ENCODE measurements around the gene DRG2. TPM values are rescaled to one million over a fixed set of nuclear protein-coding genes. Genes with fewer than 3 reads are reported as not detected.

DRG2 gene
- total and polyA plus RNA-seq, 7 donors: 25.0 to 37.3 (median 33.2) TPM

DNA sequence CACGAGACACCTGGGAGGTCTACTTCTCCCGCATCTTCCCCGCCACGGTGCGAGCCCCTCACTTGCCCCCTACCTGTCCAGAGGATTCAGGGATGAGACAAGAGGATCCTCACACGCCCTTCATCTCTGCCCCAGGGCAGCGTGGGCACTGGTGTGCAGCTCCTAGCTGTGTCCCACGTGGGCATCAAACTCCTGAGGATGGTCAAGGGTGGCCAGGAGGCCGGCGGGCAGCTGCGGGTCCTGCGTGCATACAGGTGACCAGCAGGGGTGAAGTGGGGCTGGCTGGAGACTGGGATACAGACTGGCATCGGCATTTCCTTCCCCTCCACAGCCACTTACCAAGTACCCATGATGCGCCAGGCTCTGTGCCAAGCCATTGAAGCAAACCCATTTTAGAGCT, 67.4 kb downstream of the DRG2 start:
- Histone ChIP-seq H3K36me3 (no peaks in the 10 kb centered on the region), H3K27me3 (no peaks in the 10 kb centered on the region), H3K4me1 (peaks cover 0 to 23% (median 12%) of the 10 kb centered on the region in 4 donors), H3K9me3 (no peaks in the 10 kb centered on the region), H3K4me3 (no peak overlapping the region), H3K27ac (no peak overlapping the region)
- 90 to 95% methylated on average over 14 of the region's 14 CpGs for WGBS, 2 donors
- intact Hi-C loops (cut with DNase I): no loop called here
- TF ChIP-seq, protein P1, sequence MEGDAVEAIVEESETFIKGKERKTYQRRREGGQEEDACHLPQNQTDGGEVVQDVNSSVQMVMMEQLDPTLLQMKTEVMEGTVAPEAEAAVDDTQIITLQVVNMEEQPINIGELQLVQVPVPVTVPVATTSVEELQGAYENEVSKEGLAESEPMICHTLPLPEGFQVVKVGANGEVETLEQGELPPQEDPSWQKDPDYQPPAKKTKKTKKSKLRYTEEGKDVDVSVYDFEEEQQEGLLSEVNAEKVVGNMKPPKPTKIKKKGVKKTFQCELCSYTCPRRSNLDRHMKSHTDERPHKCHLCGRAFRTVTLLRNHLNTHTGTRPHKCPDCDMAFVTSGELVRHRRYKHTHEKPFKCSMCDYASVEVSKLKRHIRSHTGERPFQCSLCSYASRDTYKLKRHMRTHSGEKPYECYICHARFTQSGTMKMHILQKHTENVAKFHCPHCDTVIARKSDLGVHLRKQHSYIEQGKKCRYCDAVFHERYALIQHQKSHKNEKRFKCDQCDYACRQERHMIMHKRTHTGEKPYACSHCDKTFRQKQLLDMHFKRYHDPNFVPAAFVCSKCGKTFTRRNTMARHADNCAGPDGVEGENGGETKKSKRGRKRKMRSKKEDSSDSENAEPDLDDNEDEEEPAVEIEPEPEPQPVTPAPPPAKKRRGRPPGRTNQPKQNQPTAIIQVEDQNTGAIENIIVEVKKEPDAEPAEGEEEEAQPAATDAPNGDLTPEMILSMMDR (IDR thresholded peaks at IDR 0.05): no peak
- no peak for TF ChIP-seq POLR2AphosphoS5 (IDR thresholded peaks at IDR 0.05)
- no peak for DNase-seq

DNA sequence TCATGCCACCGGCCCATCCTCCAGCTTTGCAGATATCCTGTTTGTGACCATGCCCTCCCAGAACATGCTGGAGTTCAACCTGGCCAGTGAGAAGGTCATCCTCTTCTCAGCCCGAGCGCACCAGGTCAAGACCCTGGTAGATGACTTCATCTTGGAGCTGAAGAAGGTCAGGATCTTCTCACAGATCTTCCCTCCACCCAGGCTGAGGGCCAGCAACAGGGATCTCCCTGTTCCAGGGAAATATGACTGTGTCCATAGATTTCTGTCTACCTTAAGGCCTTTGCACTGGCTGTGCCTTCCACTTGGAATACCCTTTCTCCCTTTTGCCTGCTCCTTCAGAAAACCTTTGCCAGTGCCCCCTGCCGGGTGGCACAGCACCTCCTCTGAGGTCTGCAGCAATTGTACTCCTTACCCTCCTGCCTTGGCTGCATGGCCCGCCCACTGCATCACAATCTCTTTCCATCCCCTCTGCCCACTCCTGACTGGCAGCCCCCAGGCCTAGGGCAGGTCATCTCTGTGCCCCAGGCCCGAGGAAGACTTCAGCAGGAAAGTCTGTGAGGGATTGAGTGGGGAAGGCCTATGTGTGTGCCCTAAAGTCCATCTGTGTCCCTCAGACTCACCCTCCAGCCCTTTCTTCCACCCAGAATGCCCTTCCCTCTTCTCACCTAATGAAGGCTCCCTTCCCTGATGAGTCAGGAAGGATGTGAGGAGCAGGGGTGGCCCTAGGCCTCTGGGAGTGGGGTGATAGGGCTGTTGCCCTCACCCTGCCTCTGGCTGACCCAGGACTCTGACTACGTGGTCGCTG, 68.6 kb downstream of the DRG2 start:
- Histone ChIP-seq H3K27ac (peak overlapping the region in 1 of 4 donors; percentile 27), H3K27me3 (no peaks in the 10 kb centered on the region), H3K36me3 (no peaks in the 10 kb centered on the region), H3K4me1 (peaks cover 0 to 23% (median 12%) of the 10 kb centered on the region in 4 donors), H3K9me3 (no peaks in the 10 kb centered on the region), H3K4me3 (no peak overlapping the region)
- TF ChIP-seq POLR2A (IDR thresholded peaks at IDR 0.05): no peak
- no peak for TF ChIP-seq EP300 (IDR thresholded peaks at IDR 0.05)
- TF ChIP-seq, protein P1 (IDR thresholded peaks at IDR 0.05): no peak
- TF ChIP-seq POLR2AphosphoS5 (IDR thresholded peaks at IDR 0.05): no peak
- 79 to 81% methylated on average over 8 of the region's 8 CpGs for WGBS, 2 donors
- intact Hi-C loops (cut with DNase I): no loop called here
- no peak for DNase-seq

DNA sequence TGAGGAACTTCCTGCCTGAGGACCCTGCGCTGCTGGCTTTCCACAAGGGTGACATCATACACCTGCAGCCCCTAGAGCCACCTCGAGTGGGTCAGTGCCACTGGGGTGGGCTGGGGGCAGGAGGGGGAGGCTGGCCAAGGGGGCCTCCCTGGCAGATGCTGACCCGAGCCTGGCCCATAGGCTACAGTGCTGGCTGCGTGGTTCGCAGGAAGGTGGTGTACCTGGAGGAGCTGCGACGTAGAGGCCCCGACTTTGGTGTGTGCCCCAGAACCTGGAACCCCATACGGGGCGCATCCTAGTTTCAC, 69.2 kb downstream of the DRG2 start:
- Histone ChIP-seq H3K4me3 (no peak overlapping the region), H3K27ac (peak overlapping the region in 1 of 4 donors; percentile 67), H3K36me3 (no peaks in the 10 kb centered on the region), H3K27me3 (no peaks in the 10 kb centered on the region), H3K4me1 (peaks cover 0 to 23% (median 12%) of the 10 kb centered on the region in 4 donors), H3K9me3 (no peaks in the 10 kb centered on the region)
- DNase-seq: no peak
- no peak for TF ChIP-seq EP300 (IDR thresholded peaks at IDR 0.05)
- no peak for TF ChIP-seq POLR2AphosphoS5 (IDR thresholded peaks at IDR 0.05)
- no peak for TF ChIP-seq POLR2A (IDR thresholded peaks at IDR 0.05)
- TF ChIP-seq, protein P1 (IDR thresholded peaks at IDR 0.05): no peak
- 90 to 92% methylated on average over 10 of the region's 10 CpGs for WGBS, 2 donors
- intact Hi-C loops (cut with DNase I): no loop called here

Other genes starting within 250 kb of the DRG2 start
- gene TOM1L2, start 115.5 kb upstream of the DRG2 start, total RNA-seq: 100 to 1,000 TPM in 1 of 4 donors, 10 to 100 TPM in 3; 38.2 to 215 (median 66.2) TPM
- gene TOM1L2, start 115.5 kb upstream of the DRG2 start, polyA plus RNA-seq: 10 to 100 TPM; 13.8 to 43.3 (median 29.6) TPM
- gene DRC3, start 115.1 kb upstream of the DRG2 start, total RNA-seq: 1 to 10 TPM in 3 of 4 donors, under 1 TPM in 1; 0.36 to 6.1 (median 1.8) TPM
- gene DRC3, start 115.1 kb upstream of the DRG2 start, polyA plus RNA-seq: under 1 TPM in 1 of 3 donors, not detected in 2; 0.83 TPM
- 10 to 100 TPM; 10.3 to 28.8 (median 15.3) TPM for gene ATPAF2, start 48.8 kb upstream of the DRG2 start, total RNA-seq
- gene ATPAF2, start 48.8 kb upstream of the DRG2 start, polyA plus RNA-seq: 10 to 100 TPM; 17.4 to 28.1 (median 26.8) TPM
- gene GID4, start 48.5 kb upstream of the DRG2 start, total RNA-seq: 10 to 100 TPM; 20.0 to 25.2 (median 23.9) TPM
- gene GID4, start 48.5 kb upstream of the DRG2 start, polyA plus RNA-seq: 1 to 10 TPM; 2.8 to 4.2 (median 3.8) TPM
- 1 to 10 TPM in 2 of 4 donors, under 1 TPM in 2; 0.68 to 3.6 (median 1.3) TPM for gene MYO15A, start 20.8 kb downstream of the DRG2 start, total RNA-seq
- gene MYO15A, start 20.8 kb downstream of the DRG2 start, polyA plus RNA-seq: under 1 TPM in 2 of 3 donors, not detected in 1; 0.60 to 0.73 TPM
- gene ALKBH5, start 95.9 kb downstream of the DRG2 start, total RNA-seq: 100 to 1,000 TPM; 100 to 109 (median 104) TPM
- gene ALKBH5, start 95.9 kb downstream of the DRG2 start, polyA plus RNA-seq: 10 to 100 TPM; 36.6 to 46.7 (median 40.0) TPM
- 10 to 100 TPM; 16.8 to 25.2 (median 17.2) TPM for gene LLGL1, start 137.7 kb downstream of the DRG2 start, total RNA-seq
- gene LLGL1, start 137.7 kb downstream of the DRG2 start, polyA plus RNA-seq: 10 to 100 TPM in 1 of 3 donors, 1 to 10 TPM in 2; 2.8 to 11.2 (median 4.2) TPM
- gene FLII, start 170.8 kb downstream of the DRG2 start, total RNA-seq: 100 to 1,000 TPM; 222 to 422 (median 236) TPM
- 100 to 1,000 TPM; 115 to 208 (median 136) TPM for gene FLII, start 170.8 kb downstream of the DRG2 start, polyA plus RNA-seq
- gene MIEF2, start 172.7 kb downstream of the DRG2 start, total RNA-seq: 10 to 100 TPM in 3 of 4 donors, 1 to 10 TPM in 1; 8.7 to 14.4 (median 11.7) TPM
- gene MIEF2, start 172.7 kb downstream of the DRG2 start, polyA plus RNA-seq: 10 to 100 TPM in 2 of 3 donors, 1 to 10 TPM in 1; 3.7 to 11.4 (median 11.1) TPM
- 10 to 100 TPM; 22.1 to 42.4 (median 26.0) TPM for gene TOP3A, start 227.0 kb downstream of the DRG2 start, total RNA-seq
- 10 to 100 TPM in 1 of 3 donors, 1 to 10 TPM in 2; 5.4 to 21.6 (median 5.5) TPM for gene TOP3A, start 227.0 kb downstream of the DRG2 start, polyA plus RNA-seq
- 10 to 100 TPM in 3 of 4 donors, 1 to 10 TPM in 1; 9.3 to 12.2 (median 10.6) TPM for gene SMCR8, start 227.3 kb downstream of the DRG2 start, total RNA-seq
- gene SMCR8, start 227.3 kb downstream of the DRG2 start, polyA plus RNA-seq: 10 to 100 TPM in 1 of 3 donors, 1 to 10 TPM in 2; 4.2 to 16.6 (median 6.7) TPM